Measurements from ENCODE around the gene NUP93.
A peak's percentile ranks its signal among the peaks of the same experiment; 100 is the strongest.
"Not testable (repeated sequence)": the region's sequence is repeated elsewhere in the genome, so short reads cannot be mapped to it uniquely, and the experiment has no call there.

NUP93 gene

GRCh38 chr16:56849690-56850680, 120.1 kb downstream of the NUP93 start:
- no peak for DNase-seq (ENCODE audit: low read depth)

- no peak for DNase-seq (ENCODE audit: low read depth)
These were observed 121.9 kb downstream of the NUP93 start for GRCh38 chr16:56851671-56852400.

GRCh38 chr16:56852401-56852730, 122.4 kb downstream of the NUP93 start:
- no peak for DNase-seq (ENCODE audit: low read depth)

GRCh38 chr16:56852968-56853367, 123.0 kb downstream of the NUP93 start:
- no peak for DNase-seq (ENCODE audit: low read depth)

- DNase-seq (ENCODE audit: low read depth): no peak
These were observed 125.3 kb downstream of the NUP93 start for GRCh38 chr16:56855201-56855600.

- DNase-seq (ENCODE audit: low read depth): no peak
These were observed 126.0 kb downstream of the NUP93 start for GRCh38 chr16:56855946-56856345.

- DNase-seq (ENCODE audit: low read depth): no peak
These were observed 127.0 kb downstream of the NUP93 start for GRCh38 chr16:56856876-56857447.

GRCh38 chr16:56858374-56858773, 128.4 kb downstream of the NUP93 start:
- no peak for DNase-seq (ENCODE audit: low read depth)

- DNase-seq (ENCODE audit: low read depth): no peak
These were observed 129.7 kb downstream of the NUP93 start for GRCh38 chr16:56859636-56860035.

GRCh38 chr16:56860226-56861020, 130.5 kb downstream of the NUP93 start:
- no peak for DNase-seq (ENCODE audit: low read depth)

- DNase-seq (ENCODE audit: low read depth): no peak
These were observed 131.2 kb downstream of the NUP93 start for GRCh38 chr16:56861092-56861610.

- no peak for DNase-seq (ENCODE audit: low read depth)
These were observed 131.8 kb downstream of the NUP93 start for GRCh38 chr16:56861756-56862155.

- no peak for DNase-seq (ENCODE audit: low read depth)
These were observed 132.8 kb downstream of the NUP93 start for GRCh38 chr16:56862776-56863175.

- no peak for DNase-seq (ENCODE audit: low read depth)
These were observed 135.0 kb downstream of the NUP93 start, which contains the start of gene SLC12A3 for GRCh38 chr16:56864960-56865359. Gene SLC12A3, plus strand, starts transcription at chr16:56865207. Its CDS starts 29 bp downstream, at chr16:56865236.

- no peak for DNase-seq (ENCODE audit: low read depth)
These were observed 135.6 kb downstream of the NUP93 start for GRCh38 chr16:56865394-56866062.

GRCh38 chr16:56866955-56867830, 137.3 kb downstream of the NUP93 start:
- DNase-seq (ENCODE audit: low read depth): peak; percentile 19

- DNase-seq (ENCODE audit: low read depth): no peak
These were observed 138.2 kb downstream of the NUP93 start for GRCh38 chr16:56868175-56868574.

- DNase-seq (ENCODE audit: low read depth): not testable (repeated sequence)
These were observed 138.8 kb downstream of the NUP93 start for GRCh38 chr16:56868766-56869165.

- DNase-seq (ENCODE audit: low read depth): no peak
These were observed 139.8 kb downstream of the NUP93 start for GRCh38 chr16:56869513-56870275.

Measured in T follicular helper cell (primary cell).